H9 (cell line): ENCODE results near the gene SHISAL2B. TPM values are rescaled to one million over a fixed set of nuclear protein-coding genes. Genes with fewer than 3 reads are reported as not detected.

ENCODE experiments used
- DNase-seq: peaks from one replicate; pipeline ENCODE4 v3.0.0-alpha.2; 2017
- H2AFZ ChIP-seq: one replicate; pipeline ENCODE4 v1.6.1; 2013; ENCODE audit warnings: mild to moderate bottlenecking, low read length, control low read depth, moderate library complexity
- H2AK5ac ChIP-seq: 2 replicates; pipeline ENCODE4 v1.6.1; 2013; ENCODE audit warnings: low read length, control low read depth, mixed read lengths; ENCODE audit not compliant: insufficient read length
- H2BK120ac ChIP-seq: one replicate; pipeline ENCODE4 v1.6.1; 2013; ENCODE audit warnings: low read depth, mild to moderate bottlenecking, low read length, control low read depth, inconsistent platforms; ENCODE audit not compliant: poor library complexity, severe bottlenecking
- H2BK12ac ChIP-seq: 2 replicates; pipeline ENCODE4 v1.6.1; 2013; ENCODE audit warnings: low read length, control low read depth, mixed read lengths, low read depth; ENCODE audit not compliant: insufficient read length
- H2BK15ac ChIP-seq: 2 replicates; pipeline ENCODE4 v1.6.1; 2013; ENCODE audit warnings: low read depth, low read length, control low read depth
- H2BK20ac ChIP-seq: one replicate; pipeline ENCODE4 v1.6.1; 2013; ENCODE audit warnings: low read depth, mild to moderate bottlenecking, low read length, control low read depth, inconsistent platforms; ENCODE audit not compliant: poor library complexity, severe bottlenecking
- H2BK5ac ChIP-seq: 2 replicates; pipeline ENCODE4 v1.6.1; 2013; ENCODE audit warnings: low read length, control low read depth, mixed read lengths; ENCODE audit not compliant: insufficient read length
- H3K14ac ChIP-seq: 2 replicates; pipeline ENCODE4 v1.6.1; 2013; ENCODE audit warnings: low read length, control low read depth; ENCODE audit not compliant: insufficient read depth
- H3K18ac ChIP-seq: 2 replicates; pipeline ENCODE4 v1.6.1; 2013; ENCODE audit warnings: low read depth, mild to moderate bottlenecking, mixed read lengths, low read length, control low read depth; ENCODE audit not compliant: insufficient read length
- H3K23ac ChIP-seq: 2 replicates; pipeline ENCODE4 v1.6.1; 2013; ENCODE audit warnings: low read length, control low read depth, mixed read lengths, low read depth; ENCODE audit not compliant: insufficient read length
- H3K23me2 ChIP-seq: 2 replicates; pipeline ENCODE4 v1.6.1; 2013; ENCODE audit warnings: low read depth, mild to moderate bottlenecking, mixed read lengths, low read length, control low read depth; ENCODE audit not compliant: insufficient read length, poor library complexity, severe bottlenecking
- H3K27ac ChIP-seq: 2 replicates; pipeline ENCODE4 v1.5.1; 2013; ENCODE audit warnings: low read length, control low read depth, mixed read lengths, low read depth; ENCODE audit not compliant: insufficient read length
- H3K27me3 ChIP-seq: 2 replicates; pipeline ENCODE4 v1.6.1; 2013; ENCODE audit warnings: low read length, control low read depth, inconsistent platforms; ENCODE audit not compliant: insufficient read depth
- H3K4ac ChIP-seq: 2 replicates; pipeline ENCODE4 v1.6.1; 2013; ENCODE audit warnings: low read depth, mild to moderate bottlenecking, control low read depth, inconsistent platforms, low read length, moderate library complexity
- H3K4me1 ChIP-seq: 2 replicates; pipeline ENCODE4 v1.6.1; 2013; ENCODE audit warnings: low read length, control low read depth, inconsistent platforms; ENCODE audit not compliant: insufficient read depth
- H3K4me2 ChIP-seq: 2 replicates; pipeline ENCODE4 v1.6.1; 2013; ENCODE audit warnings: low read length, control low read depth, mixed read lengths; ENCODE audit not compliant: insufficient read length, insufficient read depth
- H3K56ac ChIP-seq: 2 replicates; pipeline ENCODE4 v1.6.1; 2013; ENCODE audit warnings: low read depth, mild to moderate bottlenecking, mixed read lengths, low read length, control low read depth; ENCODE audit not compliant: insufficient read length
- H3K79me1 ChIP-seq: 2 replicates; pipeline ENCODE4 v1.6.1; 2013; ENCODE audit warnings: low read depth, mild to moderate bottlenecking, moderate library complexity, low read length, control low read depth, inconsistent platforms; ENCODE audit not compliant: insufficient read depth, poor library complexity, severe bottlenecking
- H3K79me2 ChIP-seq: 2 replicates; pipeline ENCODE4 v1.6.1; 2013; ENCODE audit warnings: low read length, control low read depth, inconsistent platforms; ENCODE audit not compliant: insufficient read depth
- H3K9ac ChIP-seq: 2 replicates; pipeline ENCODE4 v1.6.1; 2013; ENCODE audit warnings: low read length, control low read depth, mixed read lengths; ENCODE audit not compliant: insufficient read length; ENCODE audit errors: extremely low read depth
- H3K9me3 ChIP-seq: one replicate; pipeline ENCODE4 v1.6.1; 2013; ENCODE audit warnings: low read depth, low read length, inconsistent platforms; ENCODE audit not compliant: control insufficient read depth
- H3T11ph ChIP-seq: one replicate; pipeline ENCODE4 v1.6.1; 2013; ENCODE audit warnings: mild to moderate bottlenecking, low read length, control low read depth, inconsistent platforms
- H4K20me1 ChIP-seq: one replicate; pipeline ENCODE4 v1.6.1; 2013; ENCODE audit not compliant: control insufficient read depth, insufficient read length, insufficient read depth
- H4K5ac ChIP-seq: 2 replicates; pipeline ENCODE4 v1.6.1; 2013; ENCODE audit warnings: low read depth, mild to moderate bottlenecking, mixed read lengths, low read length, control low read depth; ENCODE audit not compliant: insufficient read length
- H4K8ac ChIP-seq: replicated peaks from 2 replicates; pipeline ENCODE4 v1.6.1; 2013; ENCODE audit warnings: low read length, control low read depth, mixed read lengths, low read depth; ENCODE audit not compliant: insufficient read length
- H4K91ac ChIP-seq: 2 replicates; pipeline ENCODE4 v1.6.1; 2013; ENCODE audit warnings: low read depth, mild to moderate bottlenecking, moderate library complexity, mixed read lengths, low read length, control low read depth; ENCODE audit not compliant: insufficient read length
- H3K27ac Mint-ChIP-seq, 3 experiments: 2 replicates in 2 of 3; 3 replicates in 1 of 3; pipeline ENCODE4 v1.8.0; 2020 to 2021; ENCODE audit warnings: mixed read lengths in 3 of 3, mild to moderate bottlenecking in 1 of 3, moderate library complexity in 1 of 3
- H3K27me3 Mint-ChIP-seq: 2 replicates; pipeline ENCODE4 v1.8.0; 2021; ENCODE audit warnings: low read depth, mild to moderate bottlenecking, moderate library complexity, mixed read lengths
- H3K36me3 Mint-ChIP-seq, 3 experiments: 2 replicates in 2 of 3; 3 replicates in 1 of 3; pipeline ENCODE4 v1.8.0; 2020 to 2021; ENCODE audit warnings: low read depth in 3 of 3, mixed read lengths in 3 of 3; ENCODE audit not compliant: insufficient read depth in 1 of 3
- H3K4me1 Mint-ChIP-seq, 2 experiments: 2 replicates each; pipeline ENCODE4 v1.8.0; 2020; ENCODE audit warnings: mixed read lengths in 2 of 2
- H3K4me3 Mint-ChIP-seq, 2 experiments: 2 replicates in 1 of 2; 3 replicates in 1 of 2; pipeline ENCODE4 v1.8.0; 2020 to 2021; ENCODE audit warnings: mild to moderate bottlenecking in 2 of 2, mixed read lengths in 2 of 2, moderate library complexity in 1 of 2
- H3K9me3 Mint-ChIP-seq, 2 experiments: 2 replicates in 1 of 2; 3 replicates in 1 of 2; pipeline ENCODE4 v1.8.0; 2020; ENCODE audit warnings: mild to moderate bottlenecking in 2 of 2, mixed read lengths in 2 of 2, moderate library complexity in 1 of 2
- WGBS: extraction: QIAGEN DNeasy Blood & Tissue Kit; methylation state at CpG from one replicate; pipeline ENCODE4 v1.1.7; 2013; ENCODE audit warnings: missing lambda C conversion rate, low lambda C conversion rate, mixed read lengths; ENCODE audit not compliant: insufficient read length; ENCODE audit errors: extremely low coverage; 5-methylcytosine and 5-hydroxymethylcytosine counted together
- total RNA-seq: library from RNA; stranded (reverse); gene quantifications from 2 replicates; pipeline ENCODE4 v1.2.1, GENCODE V29; 2021
- TF ChIP-seq, protein P1 (sequence below): fragments of 200-600 bp; sonication (generic); conservative IDR thresholded peaks from 3 replicates; pipeline ENCODE4 v1.8.0; 2021; ENCODE audit warnings: antibody characterized with exemption, mild to moderate bottlenecking

Gene SHISAL2B
- total RNA-seq, 1 experiment from 2014 or later: 5.0 TPM

DNA sequence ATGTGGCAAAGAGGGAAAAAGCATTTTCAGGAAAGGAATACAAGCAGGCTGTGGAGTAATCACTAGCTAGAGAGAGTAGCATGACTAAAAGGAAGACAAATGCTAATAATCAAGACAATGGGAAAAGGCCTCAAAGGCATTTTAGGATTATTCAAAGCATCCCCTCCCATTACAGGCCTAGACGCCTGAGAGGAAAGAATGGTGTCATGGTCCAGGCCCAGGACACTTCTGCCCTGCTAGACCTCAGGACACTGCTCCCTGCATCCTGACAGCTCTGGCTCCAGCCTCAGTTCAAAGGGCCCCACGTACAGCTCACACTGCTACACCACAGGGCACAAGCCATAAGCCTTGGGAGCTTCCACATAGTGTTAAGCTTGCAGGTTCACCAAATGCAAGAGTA, 40.8 kb upstream of the SHISAL2B start:
- H3K18ac ChIP-seq: no peak overlapping the region
- no peak overlapping the region for H3K23ac ChIP-seq
- no peak overlapping the region for H2AK5ac ChIP-seq
- H3K4me2 ChIP-seq: no peak overlapping the region
- H3K27me3 Mint-ChIP-seq: no peaks in the 10 kb centered on the region; the same call in 1 of the 2 replicates
- no peak overlapping the region for H2BK5ac ChIP-seq
- H3K9ac ChIP-seq: no peak overlapping the region
- WGBS: no CpG with 5 or more reads among the region's 2 CpGs
- H3K27me3 ChIP-seq: no peaks in the 10 kb centered on the region
- TF ChIP-seq, protein P1, sequence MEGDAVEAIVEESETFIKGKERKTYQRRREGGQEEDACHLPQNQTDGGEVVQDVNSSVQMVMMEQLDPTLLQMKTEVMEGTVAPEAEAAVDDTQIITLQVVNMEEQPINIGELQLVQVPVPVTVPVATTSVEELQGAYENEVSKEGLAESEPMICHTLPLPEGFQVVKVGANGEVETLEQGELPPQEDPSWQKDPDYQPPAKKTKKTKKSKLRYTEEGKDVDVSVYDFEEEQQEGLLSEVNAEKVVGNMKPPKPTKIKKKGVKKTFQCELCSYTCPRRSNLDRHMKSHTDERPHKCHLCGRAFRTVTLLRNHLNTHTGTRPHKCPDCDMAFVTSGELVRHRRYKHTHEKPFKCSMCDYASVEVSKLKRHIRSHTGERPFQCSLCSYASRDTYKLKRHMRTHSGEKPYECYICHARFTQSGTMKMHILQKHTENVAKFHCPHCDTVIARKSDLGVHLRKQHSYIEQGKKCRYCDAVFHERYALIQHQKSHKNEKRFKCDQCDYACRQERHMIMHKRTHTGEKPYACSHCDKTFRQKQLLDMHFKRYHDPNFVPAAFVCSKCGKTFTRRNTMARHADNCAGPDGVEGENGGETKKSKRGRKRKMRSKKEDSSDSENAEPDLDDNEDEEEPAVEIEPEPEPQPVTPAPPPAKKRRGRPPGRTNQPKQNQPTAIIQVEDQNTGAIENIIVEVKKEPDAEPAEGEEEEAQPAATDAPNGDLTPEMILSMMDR: no peak
- H3K9me3 Mint-ChIP-seq: peaks cover 7 to 25% of the 10 kb centered on the region in 2 experiments
- no peak overlapping the region for H3K14ac ChIP-seq
- H2BK15ac ChIP-seq: no peak overlapping the region
- no peaks in the 10 kb centered on the region for H4K20me1 ChIP-seq
- H4K8ac ChIP-seq: no peak overlapping the region
- no peaks in the 10 kb centered on the region; the same call in 1 of the 2 replicates for H3K4me1 ChIP-seq
- no peak overlapping the region for H2AFZ ChIP-seq
- H3K56ac ChIP-seq: no peak overlapping the region
- H3T11ph ChIP-seq: no peak overlapping the region
- no peak overlapping the region for H3K4me3 Mint-ChIP-seq
- no peaks in the 10 kb centered on the region for H3K79me2 ChIP-seq
- peaks cover 17 to 19% of the 10 kb centered on the region in 2 experiments for H3K4me1 Mint-ChIP-seq
- H2BK12ac ChIP-seq: no peak overlapping the region
- H2BK20ac ChIP-seq: no peak overlapping the region
- DNase-seq: no peak
- H3K23me2 ChIP-seq: no peaks in the 10 kb centered on the region
- no peaks in the 10 kb centered on the region for H3K9me3 ChIP-seq
- no peaks in the 10 kb centered on the region for H3K79me1 ChIP-seq
- H4K91ac ChIP-seq: no peak overlapping the region
- H3K4ac ChIP-seq: no peak overlapping the region
- peaks cover 4 to 16% (median 14%) of the 10 kb centered on the region in 3 experiments; a peak in 6 of 7 replicates for H3K36me3 Mint-ChIP-seq
- no peak overlapping the region for H3K27ac Mint-ChIP-seq
- no peak overlapping the region for H3K27ac ChIP-seq
- no peak overlapping the region for H4K5ac ChIP-seq
- no peak overlapping the region for H2BK120ac ChIP-seq
